Endothelial cell of umbilical vein (primary cell): Measurements from ENCODE around the gene EDNRB. TPM values are rescaled to one million over a fixed set of nuclear protein-coding genes. Genes with fewer than 3 reads are reported as not detected.
"Not testable (repeated sequence)": the region's sequence is repeated elsewhere in the genome, so short reads cannot be mapped to it uniquely, and the experiment has no call there.

Source experiments
- BruUV-seq: library from RNA; stranded (reverse); fragments of 400-500 nt; replicated peaks from 2 replicates; lab custom pipeline; 2021; lab: Mats Ljungman, UMichigan
- CTCF ChIA-PET: fragments of 300-600, 350-600 bp; sonication (Branson Sonifier 250); formaldehyde crosslinking; loops from one replicate; lab custom pipeline; 2021; ENCODE audit warnings: antibody characterized with exemption, inconsistent platforms; lab: Charles Lee
- POLR2A ChIA-PET: fragments of 300-600, 350-600 bp; sonication (Branson Sonifier 250); formaldehyde crosslinking; loops from one replicate; lab custom pipeline; 2021; ENCODE audit warnings: antibody characterized with exemption, inconsistent platforms; lab: Charles Lee
- DNase-seq: peaks from one replicate; pipeline ENCODE4 v3.0.0-alpha.2; 2011; ENCODE audit warnings: low read depth, low spot score
- FAIRE-seq: peaks from 2 replicates; lab custom pipeline; 2011; peaks lifted over from hg19 to GRCh38; lab: Jason Lieb, UNC
- H2AFZ ChIP-seq: 2 replicates; pipeline ENCODE4 v1.6.0; 2012; ENCODE audit warnings: low read depth, low read length, control low read depth, inconsistent platforms
- H3K27ac ChIP-seq: 2 replicates; pipeline ENCODE4 v1.5.1; 2011; ENCODE audit warnings: low read depth, mild to moderate bottlenecking, control low read depth, low read length, moderate library complexity; ENCODE audit not compliant: insufficient read depth
- H3K27me3 ChIP-seq, 2 experiments: 2 replicates each; pipeline versions ENCODE4 v1.6.0 to v1.6.1; 2011; ENCODE audit warnings: low read length in 2 of 2, mixed read lengths in 1 of 2; ENCODE audit not compliant: control insufficient read depth in 2 of 2, insufficient read depth in 2 of 2
- H3K36me3 ChIP-seq, 2 experiments: 2 replicates in 1 of 2; 3 replicates in 1 of 2; pipeline ENCODE4 v1.5.1; 2011; ENCODE audit warnings: low read length in 2 of 2, mild to moderate bottlenecking in 1 of 2, moderate library complexity in 1 of 2; ENCODE audit not compliant: control insufficient read depth in 2 of 2, insufficient read depth in 2 of 2; ENCODE audit errors: extremely low read depth in 1 of 2
- H3K4me1 ChIP-seq: 3 replicates; pipeline ENCODE4 v1.5.1; 2011; ENCODE audit warnings: mild to moderate bottlenecking, low read length; ENCODE audit not compliant: control insufficient read depth, insufficient read depth; ENCODE audit errors: extremely low read depth
- H3K4me2 ChIP-seq: 2 replicates; pipeline ENCODE4 v1.6.1; 2011; ENCODE audit warnings: low read length, control low read depth, mixed read lengths; ENCODE audit not compliant: insufficient read depth
- H3K4me3 ChIP-seq, 3 experiments: fragments of 200-600 bp in 1 of 3; sonication (generic), shearing (Covaris generic) in 1 of 3; replicated peaks in 1 of 3; 2 replicates each; pipeline ENCODE4 v1.5.1; 2011 to 2016; ENCODE audit warnings: control low read depth in 3 of 3, low read length in 3 of 3, mild to moderate bottlenecking in 2 of 3, inconsistent platforms in 1 of 3, low read depth in 1 of 3, moderate library complexity in 1 of 3; ENCODE audit not compliant: insufficient read depth in 1 of 3
- H3K79me2 ChIP-seq: 2 replicates; pipeline ENCODE4 v1.6.0; 2012; ENCODE audit warnings: low read length, inconsistent platforms; ENCODE audit not compliant: control insufficient read depth, insufficient read depth
- H3K9ac ChIP-seq: replicated peaks from 2 replicates; pipeline ENCODE3; 2011; ENCODE audit warnings: low read length, control low read depth; ENCODE audit not compliant: insufficient read depth; ENCODE audit errors: extremely low read depth
- H3K9me1 ChIP-seq: replicated peaks from 3 replicates; pipeline ENCODE4 v1.6.0; 2011; ENCODE audit warnings: mild to moderate bottlenecking, low read length; ENCODE audit not compliant: control insufficient read depth, insufficient read depth; ENCODE audit errors: extremely low read depth
- H3K9me3 ChIP-seq: replicated peaks from 2 replicates; pipeline ENCODE4 v1.5.1; 2012; ENCODE audit warnings: low read length, inconsistent platforms; ENCODE audit not compliant: control insufficient read depth, insufficient read depth
- H4K20me1 ChIP-seq: replicated peaks from 2 replicates; pipeline ENCODE3; 2011; ENCODE audit warnings: mild to moderate bottlenecking, low read length; ENCODE audit not compliant: control insufficient read depth, insufficient read depth; ENCODE audit errors: extremely low read depth
- EZH2 ChIP-seq: IDR thresholded peaks from 2 replicates; pipeline ENCODE4 v1.6.1; 2012; ENCODE audit warnings: borderline replicate concordance, low read depth, mild to moderate bottlenecking, moderate library complexity, low read length, inconsistent platforms; ENCODE audit not compliant: severe bottlenecking
- FOS ChIP-seq: IDR thresholded peaks from 2 replicates; pipeline ENCODE4 v1.6.1; 2011; ENCODE audit warnings: mild to moderate bottlenecking, low read length, moderate library complexity, borderline replicate concordance; ENCODE audit not compliant: insufficient read depth
- GATA2 ChIP-seq: IDR thresholded peaks from 2 replicates; pipeline ENCODE4 v1.7.0; 2011; ENCODE audit warnings: low read depth, mild to moderate bottlenecking, moderate library complexity, mixed read lengths, low read length; ENCODE audit not compliant: insufficient read length, insufficient read depth
- JUN ChIP-seq: IDR thresholded peaks from 2 replicates; pipeline ENCODE4 v1.6.1; 2011; ENCODE audit warnings: borderline replicate concordance, low read depth; ENCODE audit not compliant: insufficient read length, insufficient read depth
- MAX ChIP-seq: IDR thresholded peaks from 2 replicates; pipeline ENCODE4 v1.6.1; 2011; ENCODE audit not compliant: insufficient read depth, insufficient read length
- MYC ChIP-seq: IDR thresholded peaks from one replicate; pipeline ENCODE4 v1.6.1; 2011; ENCODE audit warnings: mild to moderate bottlenecking, low read depth, low read length
- POLR2A ChIP-seq: IDR thresholded peaks from 2 replicates; pipeline ENCODE4 v1.6.1; 2012; ENCODE audit warnings: low read depth, mild to moderate bottlenecking, control low read depth, low read length
- POLR2AphosphoS5 ChIP-seq: IDR thresholded peaks from 2 replicates; pipeline ENCODE4 v1.6.1; 2012; ENCODE audit warnings: low read depth, mild to moderate bottlenecking, control low read depth, low read length, moderate library complexity; ENCODE audit not compliant: insufficient read depth
- dilution Hi-C: fragments of 300-500 bp; cut with MboI; formaldehyde crosslinking; loops from one replicate; pipeline ENCODE4 v1.15.0; 2019; ENCODE audit warnings: low sequenced_read_pairs; ENCODE audit not compliant: extremely low pct_ligation_motif_present
- intact Hi-C: fragments of 100-400 bp; cut with micrococcal nuclease; formaldehyde crosslinking; loops from one replicate; pipeline ENCODE4 v1.10.0; 2022
- polyA plus RNA-seq, 4 experiments: library from polyadenylated mRNA; depleted of rRNA in 3 of 4; stranded (reverse) in 3 of 4; unstranded in 1 of 4; fragments of >200 nt; gene quantifications; 2 replicates each; pipeline versions ENCODE4 v1.2.1 to v1.2.3, GENCODE V29; 2011 to 2012; ENCODE audit warnings: missing spikeins in 1 of 4
- total RNA-seq: library from RNA; stranded (reverse); gene quantifications from 2 replicates; pipeline ENCODE4 v1.2.3, GENCODE V29; 2021
- TF ChIP-seq, protein P1 (sequence below), 2 donors: IDR thresholded peaks; 1 replicate in 1 of 2; 2 replicates in 1 of 2; pipeline ENCODE4 v1.5.1; 2011; ENCODE audit warnings: low read length in 2 of 2, mild to moderate bottlenecking in 2 of 2, moderate library complexity in 2 of 2, control low read depth in 1 of 2, inconsistent platforms in 1 of 2, low read depth in 1 of 2; ENCODE audit not compliant: insufficient read depth in 1 of 2; ENCODE audit errors: extremely low read depth in 1 of 2

Gene EDNRB
- total and polyA plus RNA-seq, 2 donors (not counting 3 experiments of a cell fraction or from before 2014, with no cell fraction given) = 1.3 to 2.3 TPM

DNA sequence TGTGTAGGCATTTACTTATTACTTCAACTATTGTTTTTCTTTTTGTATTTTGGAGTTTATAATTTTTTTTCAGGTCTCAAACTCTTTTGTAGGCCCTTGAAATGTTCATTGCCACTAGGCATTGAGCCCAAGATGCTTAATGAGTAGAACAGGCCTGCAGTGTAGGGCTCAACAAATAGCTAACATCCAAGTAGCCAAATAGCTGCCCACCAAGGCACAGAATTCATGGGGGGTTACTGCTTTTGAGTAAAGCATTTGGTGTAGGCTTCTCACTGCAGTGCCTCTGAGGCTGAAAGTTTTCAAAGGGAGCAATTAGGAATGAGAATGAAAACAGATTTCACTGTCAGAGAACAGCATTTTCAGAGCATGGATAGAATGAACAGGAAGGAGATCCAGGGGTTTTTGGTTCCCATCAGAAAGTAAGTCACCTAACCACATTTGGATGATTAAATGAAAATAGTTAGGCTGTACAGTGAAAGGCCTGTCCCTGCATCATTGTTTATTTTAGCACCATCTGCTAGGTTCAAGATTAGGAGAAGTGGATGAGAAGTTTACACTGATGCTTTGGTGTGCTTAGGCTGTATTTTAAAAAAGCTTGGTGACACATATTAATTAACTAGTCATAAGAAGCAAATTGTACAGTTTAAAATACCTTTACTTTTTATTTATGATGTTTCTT is 61.0 kb downstream of the EDNRB start:
- no peaks in the 10 kb centered on the region for H3K27me3 ChIP-seq
- DNase-seq (no peak), FAIRE-seq (no peak)
- H3K4me3 ChIP-seq = no peak overlapping the region
- TF ChIP-seq MYC = no peak
- TF ChIP-seq EZH2 = no peak
- H3K9me3 ChIP-seq = no peaks in the 10 kb centered on the region
- H3K9ac ChIP-seq = no peak overlapping the region
- BruUV-seq = no TSS peak
- ChIA-PET POLR2A (no interaction called here), CTCF (interaction anchor here (0.7 to 2.7 kb wide), 2 partner anchors 47 to 264 kb away, joined by 4 to 10 read pairs; no protein-coding TSS in a partner anchor)
- H3K36me3 ChIP-seq = no peaks in the 10 kb centered on the region
- no peaks in the 10 kb centered on the region for H3K79me2 ChIP-seq
- H3K27ac ChIP-seq = no peak overlapping the region
- dilution Hi-C loops (no loop called here), intact Hi-C loops (no loop called here)
- no peaks in the 10 kb centered on the region for H3K9me1 ChIP-seq
- H4K20me1 ChIP-seq = no peaks in the 10 kb centered on the region
- no peak overlapping the region for H3K4me2 ChIP-seq
- peaks cover 4% of the 10 kb centered on the region for H3K4me1 ChIP-seq
- H2AFZ ChIP-seq = no peak overlapping the region

DNA sequence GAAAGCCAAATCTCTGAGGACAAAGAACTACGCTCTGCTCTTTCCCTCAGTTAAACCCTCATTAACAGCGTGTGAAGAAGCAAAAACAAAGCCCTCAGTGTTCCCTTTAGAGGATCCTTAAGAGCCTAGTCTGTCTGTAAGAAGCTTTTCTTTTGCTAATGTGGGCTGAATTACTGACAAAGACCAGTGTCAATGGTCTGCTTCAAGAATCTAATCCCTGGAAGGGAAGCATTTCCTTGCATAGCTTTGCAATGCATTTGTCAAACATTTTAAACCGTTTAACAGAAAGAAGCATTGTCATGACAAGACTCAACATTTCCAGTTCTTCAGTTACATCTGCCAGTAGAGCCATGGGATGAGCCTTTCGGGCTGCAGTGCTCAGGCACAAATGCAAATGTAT is 64.9 kb downstream of the EDNRB start:
- dilution Hi-C loops = no loop called here
- no peaks in the 10 kb centered on the region for H3K27me3 ChIP-seq
- H3K9ac ChIP-seq = no peak overlapping the region
- H3K4me1 ChIP-seq = no peaks in the 10 kb centered on the region
- FAIRE-seq (no peak), DNase-seq (no peak)
- no TSS peak for BruUV-seq
- H3K9me3 ChIP-seq = no peaks in the 10 kb centered on the region
- TF ChIP-seq FOS (no peak), GATA2 (no peak), POLR2AphosphoS5 (no peak), JUN (no peak), POLR2A (no peak), EZH2 (no peak), MYC (no peak), MAX (no peak)
- TF ChIP-seq, protein P1, sequence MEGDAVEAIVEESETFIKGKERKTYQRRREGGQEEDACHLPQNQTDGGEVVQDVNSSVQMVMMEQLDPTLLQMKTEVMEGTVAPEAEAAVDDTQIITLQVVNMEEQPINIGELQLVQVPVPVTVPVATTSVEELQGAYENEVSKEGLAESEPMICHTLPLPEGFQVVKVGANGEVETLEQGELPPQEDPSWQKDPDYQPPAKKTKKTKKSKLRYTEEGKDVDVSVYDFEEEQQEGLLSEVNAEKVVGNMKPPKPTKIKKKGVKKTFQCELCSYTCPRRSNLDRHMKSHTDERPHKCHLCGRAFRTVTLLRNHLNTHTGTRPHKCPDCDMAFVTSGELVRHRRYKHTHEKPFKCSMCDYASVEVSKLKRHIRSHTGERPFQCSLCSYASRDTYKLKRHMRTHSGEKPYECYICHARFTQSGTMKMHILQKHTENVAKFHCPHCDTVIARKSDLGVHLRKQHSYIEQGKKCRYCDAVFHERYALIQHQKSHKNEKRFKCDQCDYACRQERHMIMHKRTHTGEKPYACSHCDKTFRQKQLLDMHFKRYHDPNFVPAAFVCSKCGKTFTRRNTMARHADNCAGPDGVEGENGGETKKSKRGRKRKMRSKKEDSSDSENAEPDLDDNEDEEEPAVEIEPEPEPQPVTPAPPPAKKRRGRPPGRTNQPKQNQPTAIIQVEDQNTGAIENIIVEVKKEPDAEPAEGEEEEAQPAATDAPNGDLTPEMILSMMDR (IDR thresholded peaks at IDR 0.05; ENCODE audit: extremely low read depth in 1 of 2, insufficient read depth in 1 of 2, low read depth in 1 of 2, low read length in 2 of 2) = no peak
- H3K79me2 ChIP-seq = no peaks in the 10 kb centered on the region
- CTCF ChIA-PET = interaction anchor here (1.8 kb wide), 1 partner anchor 267 kb away, joined by 4 read pairs; no protein-coding TSS in a partner anchor
- H3K27ac ChIP-seq = no peak overlapping the region
- no peak overlapping the region for H2AFZ ChIP-seq
- no peak overlapping the region for H3K4me3 ChIP-seq
- H3K36me3 ChIP-seq = no peaks in the 10 kb centered on the region
- H3K9me1 ChIP-seq = no peaks in the 10 kb centered on the region
- POLR2A ChIA-PET = no interaction called here
- H4K20me1 ChIP-seq = no peaks in the 10 kb centered on the region
- H3K4me2 ChIP-seq = no peak overlapping the region
- intact Hi-C loops = no loop called here

DNA sequence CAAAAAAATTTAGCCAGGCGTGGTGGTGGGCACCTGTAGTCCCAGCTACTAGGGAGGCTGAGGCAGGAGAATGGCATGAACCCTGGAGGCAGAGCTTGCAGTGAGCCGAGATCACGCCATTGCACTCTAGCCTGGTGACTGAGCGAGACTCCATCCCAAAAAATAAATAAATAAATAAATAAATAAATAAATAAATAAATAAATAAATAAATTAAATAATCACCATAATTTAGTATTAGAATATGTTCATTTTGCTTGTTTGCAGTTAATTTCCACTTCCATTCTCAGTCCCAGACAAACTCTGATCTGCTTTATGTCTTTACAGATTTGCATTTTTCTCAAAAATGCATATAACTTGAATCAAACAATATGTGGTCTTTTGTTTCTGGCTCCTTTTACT is 70.6 kb downstream of the EDNRB start:
- H2AFZ ChIP-seq, H3K4me3 ChIP-seq, H3K36me3 ChIP-seq, intact Hi-C loops, H3K4me2 ChIP-seq, BruUV-seq, H3K27me3 ChIP-seq, FAIRE-seq, H3K79me2 ChIP-seq, H3K9ac ChIP-seq, dilution Hi-C loops, H3K27ac ChIP-seq, CTCF ChIA-PET, DNase-seq, H4K20me1 ChIP-seq, H3K9me3 ChIP-seq, H3K4me1 ChIP-seq, POLR2A ChIA-PET, H3K9me1 ChIP-seq: not testable (repeated sequence)
